GM23338 (cell line): Measurements from ENCODE around the gene FRMD4A.

ENCODE experiments used
- CREB1 ChIP-seq: fragments of 250-450 bp; sonication (Bioruptor Pico); IDR thresholded peaks from 2 replicates; pipeline ENCODE4 v1.5.0; 2020; ENCODE audit warnings: low read depth, mild to moderate bottlenecking, moderate library complexity
- CTCF ChIP-seq, 2 experiments: fragments of 200-600 bp in 1 of 2; sonication (generic) in 1 of 2; conservative IDR thresholded peaks; 2 replicates each; pipeline versions ENCODE4 v1.5.1 to v1.6.1; 2016 to 2017; ENCODE audit warnings: antibody characterized with exemption in 2 of 2, low read depth in 2 of 2, mild to moderate bottlenecking in 2 of 2, moderate library complexity in 1 of 2
- EZH2 ChIP-seq: fragments of 200-600 bp; sonication (generic); IDR thresholded peaks from one replicate; pipeline ENCODE4 v1.8.0; 2017; ENCODE audit warnings: antibody characterized with exemption, mild to moderate bottlenecking, low read depth; ENCODE audit not compliant: unreplicated experiment
- JUNB ChIP-seq: IDR thresholded peaks from one replicate; pipeline ENCODE4 v1.6.1; 2016; ENCODE audit warnings: antibody characterized with exemption; ENCODE audit not compliant: unreplicated experiment
- POLR2AphosphoS5 ChIP-seq: IDR thresholded peaks from 2 replicates; pipeline ENCODE4 v1.6.1; 2016; ENCODE audit warnings: antibody characterized with exemption, low read depth

GRCh38 chr10:14334771-14335170 lies 4.0 kb upstream of the FRMD4A start:
- TF ChIP-seq CTCF (conservative IDR thresholded peaks at IDR 0.05; ENCODE audit: low read depth in 2 of 2) (no peak), CREB1 (no peak), JUNB (no peak), EZH2 (no peak), POLR2AphosphoS5 (no peak)
